ENCODE data around the gene METTL1.
A peak's percentile ranks its signal among the peaks of the same experiment; 100 is the strongest.

The METTL1 gene

DNA sequence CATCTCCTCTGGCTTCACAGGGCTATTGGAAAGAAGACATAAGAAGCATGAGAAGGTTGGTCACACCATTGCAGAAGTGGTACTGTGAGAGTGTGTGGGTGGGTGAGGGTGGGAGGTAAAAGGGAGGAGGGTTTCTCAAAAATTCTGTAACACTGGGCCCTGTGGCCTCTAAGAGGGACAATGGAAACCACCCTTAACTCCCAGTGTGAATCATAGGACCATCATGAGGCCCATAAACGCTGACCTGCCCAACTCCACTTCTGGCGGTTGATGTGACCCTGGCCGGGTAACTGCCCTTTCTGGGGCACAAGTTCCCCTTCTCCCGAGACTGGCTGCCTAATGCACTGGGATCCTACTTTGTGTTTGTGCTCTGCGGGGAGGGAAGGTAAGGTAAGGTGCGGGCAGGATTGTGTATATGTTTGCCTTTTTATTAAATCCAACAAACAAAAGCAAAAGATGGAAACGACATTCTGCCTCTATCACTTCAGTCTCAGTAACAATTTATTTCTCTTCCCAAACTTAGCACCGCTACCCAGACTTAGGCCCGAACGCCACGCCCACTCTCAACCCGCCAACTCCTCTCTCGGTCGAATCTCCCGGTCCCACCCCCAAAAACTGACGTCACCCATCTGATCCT, 551 bp downstream of the METTL1 start:
- Histone ChIP-seq H3K4ac (ENCODE audit: low read length) (no peak overlapping the region), H2AFZ (ENCODE audit: low read length) (peak overlapping the region; percentile 98)
- WGBS, 2 donors (ENCODE audit: extremely low coverage in 2 of 2, insufficient read length in 2 of 2, insufficient replicate concordance in 1 of 2): no CpG with 5 or more reads among the region's 16 CpGs

DNA sequence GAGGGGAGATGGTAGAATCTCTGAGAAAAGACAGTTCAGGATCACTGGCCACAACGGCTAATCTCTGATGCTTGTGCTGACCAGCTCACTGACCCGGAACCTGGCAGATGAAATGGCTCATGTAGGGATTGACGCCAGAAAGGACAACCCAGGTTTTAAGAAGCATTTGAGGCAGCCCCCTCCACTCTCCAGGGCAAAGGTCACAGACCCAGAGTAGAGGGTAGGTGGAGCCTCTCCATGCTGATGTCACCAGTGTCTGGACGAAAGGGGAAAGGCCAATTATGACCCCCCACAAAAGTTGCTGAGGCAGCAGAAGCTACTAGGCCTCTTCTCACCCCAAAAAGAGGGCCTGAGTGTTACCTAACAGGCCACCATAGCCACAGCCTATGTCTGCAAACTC, 1.2 kb downstream of the METTL1 start:
- Histone ChIP-seq H3K79me1 (ENCODE audit: low read depth, low read length) (no peaks in the 10 kb centered on the region), H3K4me3 (ENCODE audit: low read length in 2 of 2) (peak overlapping the region in 1 of 2 donors; percentile 97)
- no CpG with 5 or more reads among the region's 4 CpGs for WGBS, 2 donors (ENCODE audit: extremely low coverage in 2 of 2, insufficient read length in 2 of 2, insufficient replicate concordance in 1 of 2)

More for the DNA sequence above, 551 bp downstream of the METTL1 start:
- Histone ChIP-seq H3K14ac (ENCODE audit: low read length) (no peak overlapping the region), H3K27me3 (ENCODE audit: control insufficient read depth in 3 of 3, insufficient read depth in 3 of 3, low read depth in 1 of 3, low read length in 3 of 3) (peaks cover 0 to 15% (median 4%) of the 10 kb centered on the region in 3 experiments), H3K4me2 (ENCODE audit: insufficient read depth, low read length, poor library complexity, severe bottlenecking) (peak overlapping the region; percentile 97), H3K4me1 (ENCODE audit: control insufficient read depth in 2 of 2, insufficient read depth in 1 of 2, low read depth in 1 of 2, low read length in 2 of 2) (peaks cover 4 to 19% of the 10 kb centered on the region in 2 donors), H3K9me3 (replicated peaks in 1 of 2; ENCODE audit: control insufficient read depth in 2 of 2, insufficient read depth in 1 of 2, low read depth in 1 of 2, low read length in 2 of 2) (no peaks in the 10 kb centered on the region), H3K4me3 (ENCODE audit: low read length in 2 of 2) (peak overlapping the region; percentile 87 to 97), H3K36me3 (replicated peaks in 1 of 2; ENCODE audit: control insufficient read depth in 2 of 2, insufficient read depth in 2 of 2, low read length in 2 of 2) (peaks cover 10 to 55% of the 10 kb centered on the region in 2 donors), H2BK120ac (ENCODE audit: low read depth, low read length) (no peak overlapping the region), H3K18ac (ENCODE audit: low read length) (no peak overlapping the region), H2BK12ac (ENCODE audit: low read length) (no peak overlapping the region), H3K23ac (ENCODE audit: low read depth, low read length, poor library complexity) (peak overlapping the region; percentile 89), H3K79me1 (ENCODE audit: low read depth, low read length) (no peaks in the 10 kb centered on the region), H4K8ac (ENCODE audit: low read depth, low read length) (no peak overlapping the region), H2BK5ac (ENCODE audit: low read length) (no peak overlapping the region), H3K27ac (replicated peaks; ENCODE audit: low read length) (no peak overlapping the region), H2BK15ac (ENCODE audit: low read length) (no peak overlapping the region), H3K9ac (ENCODE audit: low read depth, low read length, poor library complexity) (no peak overlapping the region), H4K91ac (ENCODE audit: low read depth, low read length, poor library complexity) (no peak overlapping the region), H2AK5ac (ENCODE audit: low read depth, low read length) (no peak overlapping the region)
- DNase-seq (ENCODE audit: low spot score): peak; percentile 88

DNA sequence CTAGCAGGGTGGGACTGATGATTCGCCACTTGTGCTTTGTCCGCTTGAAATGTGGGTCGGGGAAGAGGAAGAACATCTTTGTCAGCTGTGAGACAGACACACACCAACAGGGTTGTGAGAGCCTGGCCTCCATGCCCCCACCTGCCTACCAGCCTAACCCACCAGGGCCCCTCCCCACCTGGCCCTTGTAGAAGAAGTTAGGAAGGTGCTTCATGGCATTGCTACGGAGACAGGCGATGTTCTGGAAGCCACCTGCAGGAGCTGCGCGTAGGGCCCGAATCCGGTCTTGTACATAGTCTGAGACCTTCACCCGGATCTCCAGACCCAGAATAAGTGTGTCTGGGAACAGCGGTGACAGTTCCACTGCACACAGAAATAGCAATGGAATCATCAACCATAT, 2.3 kb downstream of the METTL1 start:
- Histone ChIP-seq H3K4me1 (ENCODE audit: control insufficient read depth in 2 of 2, insufficient read depth in 1 of 2, low read depth in 1 of 2, low read length in 2 of 2) (peaks cover 4 to 22% of the 10 kb centered on the region in 2 donors), H3K9ac (ENCODE audit: low read depth, low read length, poor library complexity) (peak overlapping the region; percentile 45), H4K91ac (ENCODE audit: low read depth, low read length, poor library complexity) (no peak overlapping the region), H2BK12ac (ENCODE audit: low read length) (no peak overlapping the region), H3K79me1 (ENCODE audit: low read depth, low read length) (no peaks in the 10 kb centered on the region), H3K4me2 (ENCODE audit: insufficient read depth, low read length, poor library complexity, severe bottlenecking) (no peak overlapping the region), H2BK5ac (ENCODE audit: low read length) (no peak overlapping the region), H2AK5ac (ENCODE audit: low read depth, low read length) (no peak overlapping the region), H3K14ac (ENCODE audit: low read length) (no peak overlapping the region), H3K27ac (replicated peaks; ENCODE audit: low read length) (no peak overlapping the region), H3K4ac (ENCODE audit: low read length) (no peak overlapping the region), H3K23ac (ENCODE audit: low read depth, low read length, poor library complexity) (no peak overlapping the region), H3K27me3 (ENCODE audit: control insufficient read depth in 3 of 3, insufficient read depth in 3 of 3, low read depth in 1 of 3, low read length in 3 of 3) (peaks cover 0 to 33% (median 17%) of the 10 kb centered on the region in 3 experiments), H4K8ac (ENCODE audit: low read depth, low read length) (no peak overlapping the region), H3K9me3 (replicated peaks in 1 of 2; ENCODE audit: control insufficient read depth in 2 of 2, insufficient read depth in 1 of 2, low read depth in 1 of 2, low read length in 2 of 2) (no peaks in the 10 kb centered on the region), H2BK120ac (ENCODE audit: low read depth, low read length) (no peak overlapping the region), H3K18ac (ENCODE audit: low read length) (no peak overlapping the region), H3K4me3 (ENCODE audit: low read length in 2 of 2) (no peak overlapping the region), H2AFZ (ENCODE audit: low read length) (no peak overlapping the region), H2BK15ac (ENCODE audit: low read length) (no peak overlapping the region), H3K36me3 (replicated peaks in 1 of 2; ENCODE audit: control insufficient read depth in 2 of 2, insufficient read depth in 2 of 2, low read length in 2 of 2) (peaks cover 10 to 44% of the 10 kb centered on the region in 2 donors)
- no CpG with 5 or more reads among the region's 11 CpGs for WGBS, 2 donors (ENCODE audit: extremely low coverage in 2 of 2, insufficient read length in 2 of 2, insufficient replicate concordance in 1 of 2)
- no peak for DNase-seq (ENCODE audit: low spot score)

More for the DNA sequence above, 1.2 kb downstream of the METTL1 start:
- no peak overlapping the region for H3K9ac ChIP-seq (ENCODE audit: low read depth, low read length, poor library complexity)
- no peak overlapping the region for H3K4ac ChIP-seq (ENCODE audit: low read length)
- no peak overlapping the region for H3K27ac ChIP-seq (replicated peaks; ENCODE audit: low read length)
- DNase-seq (ENCODE audit: low spot score): no peak
- H3K9me3 ChIP-seq (replicated peaks in 1 of 2; ENCODE audit: control insufficient read depth in 2 of 2, insufficient read depth in 1 of 2, low read depth in 1 of 2, low read length in 2 of 2): no peaks in the 10 kb centered on the region
- no peak overlapping the region for H2BK15ac ChIP-seq (ENCODE audit: low read length)
- H2BK12ac ChIP-seq (ENCODE audit: low read length): no peak overlapping the region
- H2AFZ ChIP-seq (ENCODE audit: low read length): no peak overlapping the region
- no peak overlapping the region for H3K23ac ChIP-seq (ENCODE audit: low read depth, low read length, poor library complexity)
- H3K27me3 ChIP-seq (ENCODE audit: control insufficient read depth in 3 of 3, insufficient read depth in 3 of 3, low read depth in 1 of 3, low read length in 3 of 3): peaks cover 0 to 21% (median 7%) of the 10 kb centered on the region in 3 experiments
- H4K91ac ChIP-seq (ENCODE audit: low read depth, low read length, poor library complexity): no peak overlapping the region
- no peak overlapping the region for H3K4me2 ChIP-seq (ENCODE audit: insufficient read depth, low read length, poor library complexity, severe bottlenecking)
- peaks cover 10 to 49% of the 10 kb centered on the region in 2 donors for H3K36me3 ChIP-seq (replicated peaks in 1 of 2; ENCODE audit: control insufficient read depth in 2 of 2, insufficient read depth in 2 of 2, low read length in 2 of 2)
- H3K4me1 ChIP-seq (ENCODE audit: control insufficient read depth in 2 of 2, insufficient read depth in 1 of 2, low read depth in 1 of 2, low read length in 2 of 2): peaks cover 4 to 21% of the 10 kb centered on the region in 2 donors
- H3K18ac ChIP-seq (ENCODE audit: low read length): no peak overlapping the region
- H2BK120ac ChIP-seq (ENCODE audit: low read depth, low read length): no peak overlapping the region
- H2AK5ac ChIP-seq (ENCODE audit: low read depth, low read length): no peak overlapping the region
- no peak overlapping the region for H4K8ac ChIP-seq (ENCODE audit: low read depth, low read length)
- H3K14ac ChIP-seq (ENCODE audit: low read length): no peak overlapping the region
- H2BK5ac ChIP-seq (ENCODE audit: low read length): no peak overlapping the region

DNA sequence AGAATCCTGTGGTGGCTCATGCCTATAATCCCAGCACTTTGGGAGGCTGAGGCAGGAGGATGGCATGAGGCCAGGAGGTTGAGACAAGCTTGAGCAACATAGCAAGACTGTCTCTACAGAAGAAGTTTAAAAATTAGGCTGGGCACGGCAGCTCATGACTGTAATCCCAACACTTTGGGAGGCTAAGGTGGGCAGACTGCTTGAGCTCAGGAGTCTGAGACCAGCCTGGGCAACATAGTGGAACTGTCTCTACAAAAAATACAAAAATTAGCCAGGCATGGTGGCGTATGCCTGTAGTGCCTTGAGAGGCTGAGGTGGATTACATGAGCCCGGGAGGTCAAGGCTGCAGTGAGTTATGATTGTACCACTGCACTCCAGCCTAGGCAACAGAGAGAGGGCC, 4.0 kb downstream of the METTL1 start:
- DNase-seq (ENCODE audit: low spot score): no peak
- WGBS, 2 donors (ENCODE audit: extremely low coverage in 2 of 2, insufficient read length in 2 of 2, insufficient replicate concordance in 1 of 2): no CpG with 5 or more reads among the region's 3 CpGs
- Histone ChIP-seq H3K4me2 (ENCODE audit: insufficient read depth, low read length, poor library complexity, severe bottlenecking) (no peak overlapping the region), H3K4me1 (ENCODE audit: control insufficient read depth in 2 of 2, insufficient read depth in 1 of 2, low read depth in 1 of 2, low read length in 2 of 2) (peaks cover under 1 to 21% of the 10 kb centered on the region in 2 donors), H3K4ac (ENCODE audit: low read length) (no peak overlapping the region), H3K79me1 (ENCODE audit: low read depth, low read length) (no peaks in the 10 kb centered on the region), H2BK5ac (ENCODE audit: low read length) (no peak overlapping the region), H3K36me3 (replicated peaks in 1 of 2; ENCODE audit: control insufficient read depth in 2 of 2, insufficient read depth in 2 of 2, low read length in 2 of 2) (peaks cover 10 to 58% of the 10 kb centered on the region in 2 donors), H3K27ac (replicated peaks; ENCODE audit: low read length) (no peak overlapping the region), H3K18ac (ENCODE audit: low read length) (no peak overlapping the region), H2BK12ac (ENCODE audit: low read length) (no peak overlapping the region), H3K14ac (ENCODE audit: low read length) (no peak overlapping the region), H3K27me3 (ENCODE audit: control insufficient read depth in 3 of 3, insufficient read depth in 3 of 3, low read depth in 1 of 3, low read length in 3 of 3) (peaks cover 0 to 49% (median 22%) of the 10 kb centered on the region in 3 experiments), H3K23ac (ENCODE audit: low read depth, low read length, poor library complexity) (no peak overlapping the region), H3K4me3 (ENCODE audit: low read length in 2 of 2) (no peak overlapping the region), H4K91ac (ENCODE audit: low read depth, low read length, poor library complexity) (no peak overlapping the region), H3K9me3 (replicated peaks in 1 of 2; ENCODE audit: control insufficient read depth in 2 of 2, insufficient read depth in 1 of 2, low read depth in 1 of 2, low read length in 2 of 2) (no peaks in the 10 kb centered on the region), H2BK120ac (ENCODE audit: low read depth, low read length) (no peak overlapping the region), H2AK5ac (ENCODE audit: low read depth, low read length) (no peak overlapping the region), H2BK15ac (ENCODE audit: low read length) (no peak overlapping the region), H2AFZ (ENCODE audit: low read length) (no peak overlapping the region), H4K8ac (ENCODE audit: low read depth, low read length) (no peak overlapping the region), H3K9ac (ENCODE audit: low read depth, low read length, poor library complexity) (no peak overlapping the region)
